Activated T-cell treated with anti-CD3 and anti-CD28 coated beads, Interleukin-2, amount 50 U/mL, for 24 hours (primary cell): ENCODE results near the gene USP48.
"Not testable (repeated sequence)": the region's sequence is repeated elsewhere in the genome, so short reads cannot be mapped to it uniquely, and the experiment has no call there.

ENCODE experiments used
- DNase-seq: peaks from one replicate; pipeline ENCODE4 v3.0.0-alpha.2; 2020
- H3K27ac Mint-ChIP-seq: 2 replicates; pipeline ENCODE4 v1.8.0; 2020; ENCODE audit warnings: mild to moderate bottlenecking, mixed read lengths
- H3K27me3 Mint-ChIP-seq: 2 replicates; pipeline ENCODE4 v1.8.0; 2020; ENCODE audit warnings: mixed read lengths
- H3K36me3 Mint-ChIP-seq: 2 replicates; pipeline ENCODE4 v1.8.0; 2020; ENCODE audit warnings: low read depth, mixed read lengths
- H3K4me1 Mint-ChIP-seq: 2 replicates; pipeline ENCODE4 v1.8.0; 2020; ENCODE audit warnings: low read depth, mixed read lengths
- H3K4me3 Mint-ChIP-seq: 2 replicates; pipeline ENCODE4 v1.8.0; 2020; ENCODE audit warnings: mild to moderate bottlenecking, moderate library complexity, mixed read lengths
- H3K9me3 Mint-ChIP-seq: 2 replicates; pipeline ENCODE4 v1.8.0; 2020; ENCODE audit warnings: mixed read lengths

USP48 gene

GRCh38 chr1:21691739-21692138, 91.2 kb downstream of the USP48 start:
- Mint-ChIP-seq H3K36me3 (peaks cover 85% of the 10 kb centered on the region), H3K27me3 (no peaks in the 10 kb centered on the region), H3K4me3 (no peak overlapping the region), H3K9me3 (no peaks in the 10 kb centered on the region), H3K27ac (no peak overlapping the region), H3K4me1 (no peaks in the 10 kb centered on the region)
- DNase-seq = no peak

- Mint-ChIP-seq H3K27ac (no peak overlapping the region), H3K36me3 (peaks cover 91% of the 10 kb centered on the region), H3K4me3 (no peak overlapping the region), H3K9me3 (no peaks in the 10 kb centered on the region), H3K27me3 (no peaks in the 10 kb centered on the region), H3K4me1 (no peaks in the 10 kb centered on the region)
- DNase-seq = no peak
Observed at GRCh38 chr1:21689661-21690372, 93.1 kb downstream of the USP48 start.

DNA sequence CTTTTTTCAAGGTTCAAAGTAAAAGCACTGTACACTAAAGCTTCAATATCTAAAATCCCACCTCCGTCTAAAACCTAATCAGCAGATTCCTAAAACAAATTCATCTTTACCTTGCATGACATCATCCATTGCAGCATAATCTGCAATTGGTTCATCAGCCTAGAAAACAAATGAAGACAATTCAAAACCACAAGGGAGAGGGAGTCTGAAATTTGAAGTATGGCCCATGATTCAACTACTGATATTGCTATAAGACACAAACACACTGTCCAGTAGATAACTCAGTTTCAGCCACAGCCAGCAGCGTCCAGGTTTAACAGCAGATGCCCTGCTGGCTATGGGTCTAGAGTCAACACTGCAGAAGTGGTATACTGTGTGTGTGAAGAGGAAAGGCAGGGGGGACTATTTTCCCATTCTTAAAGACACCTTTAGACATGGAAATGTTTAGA, 95.8 kb downstream of the USP48 start:
- Mint-ChIP-seq H3K27me3 (no peaks in the 10 kb centered on the region), H3K27ac (peak overlapping the region; percentile 5), H3K9me3 (no peaks in the 10 kb centered on the region), H3K4me3 (no peak overlapping the region), H3K36me3 (peaks cover 93% of the 10 kb centered on the region), H3K4me1 (no peaks in the 10 kb centered on the region)
- no peak for DNase-seq

DNA sequence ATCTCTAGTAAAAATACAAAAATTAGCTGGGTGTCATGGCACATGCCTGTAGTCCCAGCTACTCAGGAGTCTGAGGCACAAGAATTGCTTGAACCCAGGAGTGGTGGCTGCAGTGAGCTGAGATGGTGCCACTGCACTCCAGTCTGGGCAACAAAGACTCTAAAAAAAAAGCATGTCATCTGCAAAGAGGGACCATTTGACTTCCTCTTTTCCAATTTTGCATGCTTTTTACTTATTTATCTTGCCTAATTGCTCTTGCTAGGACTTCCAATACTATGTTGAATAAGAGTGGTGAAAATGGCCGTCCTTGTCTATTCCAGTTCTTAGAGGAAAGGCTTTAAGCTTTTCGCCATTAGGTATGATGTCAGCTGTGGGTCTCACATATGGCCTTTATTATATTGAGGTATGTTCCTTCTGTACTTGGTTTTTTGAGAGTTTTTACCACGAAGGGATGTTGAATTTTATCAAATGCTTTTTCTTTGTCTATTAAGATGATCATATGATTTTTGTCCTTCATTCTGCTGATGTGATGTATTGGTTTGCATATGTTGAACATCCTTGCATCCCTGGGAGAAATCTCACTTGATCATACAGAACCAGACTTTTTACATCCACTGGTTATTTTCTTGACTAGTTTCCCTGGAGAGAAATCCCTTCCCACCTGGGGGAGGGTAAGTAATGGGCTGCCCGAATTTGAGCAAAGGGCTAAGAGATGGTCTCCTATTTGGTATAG, 96.8 kb downstream of the USP48 start:
- Mint-ChIP-seq H3K36me3 (peaks cover 92% of the 10 kb centered on the region), H3K4me1 (no peaks in the 10 kb centered on the region), H3K27me3 (no peaks in the 10 kb centered on the region), H3K9me3 (no peaks in the 10 kb centered on the region), H3K4me3 (no peak overlapping the region), H3K27ac (no peak overlapping the region)
- DNase-seq = no peak

GRCh38 chr1:21681426-21681825, 101.5 kb downstream of the USP48 start:
- peaks cover 86% of the 10 kb centered on the region for H3K36me3 Mint-ChIP-seq
- DNase-seq = no peak
- peak overlapping the region; percentile 63 for H3K27ac Mint-ChIP-seq
- no peak overlapping the region for H3K4me3 Mint-ChIP-seq
- no peaks in the 10 kb centered on the region for H3K27me3 Mint-ChIP-seq
- no peaks in the 10 kb centered on the region for H3K4me1 Mint-ChIP-seq
- H3K9me3 Mint-ChIP-seq = no peaks in the 10 kb centered on the region

GRCh38 chr1:21680918-21681317, 102.0 kb downstream of the USP48 start:
- Mint-ChIP-seq H3K27me3 (no peaks in the 10 kb centered on the region), H3K27ac (no peak overlapping the region), H3K9me3 (no peaks in the 10 kb centered on the region), H3K4me3 (no peak overlapping the region), H3K36me3 (peaks cover 81% of the 10 kb centered on the region), H3K4me1 (no peaks in the 10 kb centered on the region)
- no peak for DNase-seq

DNA sequence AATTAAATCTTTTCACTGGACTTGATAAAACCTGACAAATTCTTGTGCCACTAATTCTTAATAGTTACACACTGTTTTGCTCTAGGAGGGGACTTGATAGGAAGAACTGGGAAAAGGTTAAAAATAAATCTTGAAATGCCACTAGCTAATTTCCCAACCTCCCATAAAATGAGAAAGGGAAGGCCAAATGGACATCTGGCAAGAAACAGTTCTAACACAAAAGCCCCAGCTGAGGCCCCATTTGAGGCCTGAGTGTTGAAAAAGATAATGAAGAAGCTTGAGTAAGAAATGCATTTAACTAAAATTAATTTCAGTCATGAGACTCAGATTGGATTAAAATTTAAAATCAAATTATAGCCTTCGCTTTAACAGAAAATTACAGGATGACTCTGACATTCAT, 102.6 kb downstream of the USP48 start:
- H3K27ac Mint-ChIP-seq = no peak overlapping the region
- no peaks in the 10 kb centered on the region for H3K27me3 Mint-ChIP-seq
- H3K4me3 Mint-ChIP-seq = no peak overlapping the region
- H3K4me1 Mint-ChIP-seq = no peaks in the 10 kb centered on the region
- no peak for DNase-seq
- H3K36me3 Mint-ChIP-seq = peaks cover 76% of the 10 kb centered on the region
- H3K9me3 Mint-ChIP-seq = no peaks in the 10 kb centered on the region

DNA sequence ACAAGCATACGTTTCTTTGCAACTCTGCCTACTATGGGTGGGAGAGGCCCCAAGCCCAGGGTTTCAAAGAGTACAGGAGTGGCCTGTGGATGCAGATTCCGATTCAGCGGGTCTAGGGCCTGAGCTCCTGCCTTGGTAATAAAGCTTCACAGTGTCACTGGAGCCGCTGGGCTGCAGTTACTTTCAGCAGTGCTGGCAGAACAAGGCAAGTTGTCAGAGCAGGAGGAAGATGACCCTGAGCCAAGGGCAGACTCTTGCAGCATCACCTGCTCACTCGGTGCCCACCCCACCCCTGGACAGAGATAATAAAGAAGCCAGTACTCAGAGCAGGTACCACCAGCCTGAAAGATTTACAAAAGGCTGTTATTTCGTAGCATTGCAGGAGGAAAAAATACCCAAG, 105.8 kb downstream of the USP48 start:
- Mint-ChIP-seq H3K4me1 (peaks cover 2% of the 10 kb centered on the region), H3K36me3 (peaks cover 46% of the 10 kb centered on the region), H3K9me3 (no peaks in the 10 kb centered on the region), H3K27ac (peak overlapping the region; percentile 50), H3K27me3 (no peaks in the 10 kb centered on the region), H3K4me3 (no peak overlapping the region)
- DNase-seq = no peak

DNA sequence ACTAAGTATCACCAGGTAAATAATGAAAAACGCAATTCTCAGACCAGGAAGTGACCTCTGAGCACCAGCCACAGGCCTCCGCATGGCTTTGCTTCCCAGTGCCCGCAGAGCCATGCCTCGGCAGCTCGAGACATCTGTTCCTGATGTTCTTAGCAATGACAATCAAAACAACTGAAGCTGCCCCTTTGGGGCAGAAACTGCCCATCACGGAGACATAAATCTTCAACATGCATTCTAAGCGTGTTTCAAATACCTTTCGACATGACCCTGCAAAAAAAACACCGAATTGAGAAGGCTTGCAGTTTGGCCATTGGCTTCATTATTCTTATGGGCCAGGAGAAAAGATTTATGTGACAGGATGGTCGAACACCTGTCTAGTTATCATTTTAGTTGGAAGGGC, 108.0 kb downstream of the USP48 start:
- Mint-ChIP-seq H3K4me1 (peaks cover 7% of the 10 kb centered on the region), H3K27me3 (peaks cover 13% of the 10 kb centered on the region), H3K4me3 (no peak overlapping the region), H3K9me3 (no peaks in the 10 kb centered on the region), H3K36me3 (peaks cover 27% of the 10 kb centered on the region), H3K27ac (no peak overlapping the region)
- no peak for DNase-seq

DNA sequence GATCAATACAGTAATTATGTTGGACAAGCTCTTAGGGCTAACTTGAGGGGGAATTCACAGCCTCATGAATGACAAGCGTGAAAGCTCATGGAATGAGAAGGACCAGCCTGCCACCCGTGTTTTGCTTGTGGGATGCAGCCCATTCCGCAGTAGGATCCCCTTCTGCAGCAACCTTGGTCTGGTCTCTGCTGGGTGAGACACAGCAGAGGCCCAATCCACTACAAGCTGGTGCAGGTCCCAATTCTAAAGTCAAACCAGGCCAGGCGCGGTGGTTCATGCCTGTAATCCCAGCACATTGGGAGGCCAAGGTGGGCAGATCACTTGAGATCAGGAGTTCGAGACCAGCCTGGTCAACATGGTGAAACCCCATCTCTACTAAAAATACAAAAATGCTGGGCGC, 109.1 kb downstream of the USP48 start:
- not testable (repeated sequence) for DNase-seq, H3K9me3 Mint-ChIP-seq, H3K4me3 Mint-ChIP-seq, H3K27ac Mint-ChIP-seq
- H3K36me3 Mint-ChIP-seq = peaks cover 17% of the 10 kb centered on the region
- peaks cover 18% of the 10 kb centered on the region for H3K27me3 Mint-ChIP-seq
- H3K4me1 Mint-ChIP-seq = peaks cover 13% of the 10 kb centered on the region

DNA sequence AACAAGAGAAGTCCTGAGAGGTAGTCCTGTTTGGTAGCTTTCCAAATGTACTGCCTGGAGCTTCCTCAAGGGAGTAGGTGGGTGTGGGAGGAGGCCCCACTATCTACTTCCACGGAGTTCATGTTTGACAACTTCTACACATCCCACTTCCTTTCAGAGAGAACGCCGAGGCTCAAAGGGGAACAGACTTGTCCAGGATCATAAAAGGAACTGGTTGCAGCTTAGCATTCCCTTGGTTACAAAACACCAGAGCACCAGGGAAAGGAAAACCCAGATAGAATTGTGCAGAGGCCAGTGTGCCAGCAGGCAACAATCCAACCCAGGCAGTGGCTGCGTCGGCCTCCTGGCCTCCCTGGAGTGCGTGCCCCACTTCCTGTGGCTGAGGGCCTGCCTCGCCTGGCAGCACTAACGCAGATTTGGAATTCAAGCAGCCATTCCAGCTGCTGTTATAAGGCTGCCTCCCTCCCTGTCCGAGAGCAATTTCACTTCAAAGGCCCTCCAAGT, 109.6 kb downstream of the USP48 start:
- DNase-seq = no peak
- no peak overlapping the region for H3K4me3 Mint-ChIP-seq
- peaks cover 16% of the 10 kb centered on the region for H3K4me1 Mint-ChIP-seq
- peaks cover 22% of the 10 kb centered on the region for H3K27me3 Mint-ChIP-seq
- peaks cover 12% of the 10 kb centered on the region for H3K36me3 Mint-ChIP-seq
- H3K9me3 Mint-ChIP-seq = no peaks in the 10 kb centered on the region
- H3K27ac Mint-ChIP-seq = peak overlapping the region; percentile 11

GRCh38 chr1:21672478-21673276, 110.3 kb downstream of the USP48 start:
- peak overlapping the region; percentile 11 for H3K27ac Mint-ChIP-seq
- no peak overlapping the region for H3K4me3 Mint-ChIP-seq
- no peak for DNase-seq
- H3K9me3 Mint-ChIP-seq = no peaks in the 10 kb centered on the region
- H3K4me1 Mint-ChIP-seq = peaks cover 18% of the 10 kb centered on the region
- H3K36me3 Mint-ChIP-seq = peaks cover 6% of the 10 kb centered on the region
- peaks cover 29% of the 10 kb centered on the region for H3K27me3 Mint-ChIP-seq

DNA sequence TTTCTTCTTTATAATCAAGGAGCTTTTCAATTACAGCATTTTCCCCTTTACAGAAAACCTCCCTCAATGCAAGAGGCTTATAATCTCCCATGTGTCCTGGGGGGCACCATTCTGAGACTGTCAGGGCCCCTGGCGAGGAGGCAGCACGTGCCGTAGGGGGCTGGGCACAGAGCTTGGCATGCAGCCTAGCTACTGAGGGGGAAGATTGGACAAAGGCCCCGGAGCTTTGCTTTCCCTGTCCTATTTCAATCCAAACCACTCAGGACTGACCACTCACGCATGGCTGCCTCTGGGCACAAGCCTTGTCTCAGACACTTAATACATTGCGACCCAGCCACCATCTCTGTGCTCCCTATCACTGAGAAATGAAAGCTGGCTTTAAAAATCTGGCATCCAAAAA, 111.0 kb downstream of the USP48 start:
- Mint-ChIP-seq H3K4me3 (no peak overlapping the region), H3K9me3 (no peaks in the 10 kb centered on the region), H3K27ac (no peak overlapping the region), H3K36me3 (peaks cover 1% of the 10 kb centered on the region), H3K4me1 (peaks cover 20% of the 10 kb centered on the region), H3K27me3 (peaks cover 36% of the 10 kb centered on the region)
- DNase-seq = no peak

GRCh38 chr1:21670956-21671902, 111.7 kb downstream of the USP48 start:
- H3K4me3 Mint-ChIP-seq = no peak overlapping the region
- peaks cover 43% of the 10 kb centered on the region for H3K27me3 Mint-ChIP-seq
- no peaks in the 10 kb centered on the region for H3K36me3 Mint-ChIP-seq
- DNase-seq = no peak
- peaks cover 27% of the 10 kb centered on the region for H3K4me1 Mint-ChIP-seq
- H3K9me3 Mint-ChIP-seq = no peaks in the 10 kb centered on the region
- H3K27ac Mint-ChIP-seq = no peak overlapping the region
